HepG2 (cell line): ENCODE results near the gene THAP6.

Experiments
- EP300 ChIP-seq, 3 experiments: sonication (generic) in 1 of 3; formaldehyde crosslinking in 1 of 3; IDR thresholded peaks; 2 replicates each; pipeline versions ENCODE4 v1.5.1 to v1.6.1; 2011 to 2020; ENCODE audit warnings: low read depth in 2 of 3, low read length in 2 of 3, borderline replicate concordance in 1 of 3, improper control_type of control experiment in 1 of 3, mild to moderate bottlenecking in 1 of 3, missing genetic modification reagents in 1 of 3, moderate library complexity in 1 of 3
- GTF2F1 ChIP-seq: fragments of 150-350 bp; IDR thresholded peaks from 2 replicates; pipeline ENCODE4 v1.6.1; 2014; ENCODE audit warnings: low read length
- ZNF670 ChIP-seq: sonication (generic); formaldehyde crosslinking; IDR thresholded peaks from 2 replicates; pipeline ENCODE4 v1.8.0; 2022; ENCODE audit warnings: mild to moderate bottlenecking, missing genetic modification reagents, borderline replicate concordance

DNA sequence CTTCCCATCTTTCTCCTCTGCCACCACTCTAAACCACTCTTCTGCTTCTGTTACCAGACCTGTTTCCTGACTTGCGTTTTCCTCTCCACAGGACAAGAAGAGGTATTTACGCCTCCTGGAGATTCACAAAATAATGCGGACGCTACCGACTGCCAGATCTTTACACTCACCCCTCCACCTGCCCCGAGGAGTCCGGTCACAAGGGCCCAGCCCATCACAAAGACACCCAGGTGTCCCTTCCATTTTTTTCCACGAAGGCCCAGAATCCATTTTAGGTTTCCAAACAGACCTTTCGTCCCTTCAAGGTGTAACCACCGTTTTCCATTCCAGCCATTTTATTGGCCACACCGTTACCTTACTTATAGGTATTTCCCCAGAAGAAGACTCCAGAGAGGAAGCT is 49.8 kb downstream of the THAP6 start:
- no peak for TF ChIP-seq EP300 (IDR thresholded peaks at IDR 0.05; ENCODE audit: low read depth in 2 of 2, low read length in 2 of 2)
- no peak for TF ChIP-seq EP300 (CRISPR knock-in tag; IDR thresholded peaks at IDR 0.05; ENCODE audit: borderline replicate concordance)
- TF ChIP-seq ZNF670 (CRISPR knock-in tag): no peak
- no peak for TF ChIP-seq GTF2F1
